Left ventricle myocardium inferior (tissue), 1 donor: ENCODE data around the gene CORO6. TPM values are rescaled to one million over a fixed set of nuclear protein-coding genes. Genes with fewer than 3 reads are reported as not detected.

Experiments
- DNase-seq: peaks from one replicate; pipeline ENCODE4 v3.0.0-alpha.2; 2020
- H3K27ac ChIP-seq: fragments of 200-600 bp; replicated peaks from 2 replicates; pipeline ENCODE4 v1.8.0; 2021
- H3K27me3 ChIP-seq: fragments of 200-600 bp; 2 replicates; pipeline ENCODE4 v1.8.0; 2021; ENCODE audit warnings: low read depth
- H3K36me3 ChIP-seq: fragments of 200-600 bp; 2 replicates; pipeline ENCODE4 v1.8.0; 2021
- H3K4me1 ChIP-seq: fragments of 200-600 bp; 2 replicates; pipeline ENCODE4 v1.8.0; 2021
- H3K4me3 ChIP-seq: fragments of 200-600 bp; 2 replicates; pipeline ENCODE4 v1.8.0; 2021; ENCODE audit warnings: mild to moderate bottlenecking, moderate library complexity
- H3K9me3 ChIP-seq: fragments of 200-600 bp; replicated peaks from 2 replicates; pipeline ENCODE4 v1.8.0; 2021
- CTCF ChIP-seq: fragments of 200-600 bp; IDR thresholded peaks from 2 replicates; pipeline ENCODE4 v1.8.0; 2021; ENCODE audit warnings: antibody characterized with exemption, mild to moderate bottlenecking, borderline replicate concordance
- intact Hi-C: fragments of 100-400 bp; cut with micrococcal nuclease; formaldehyde crosslinking; loops from one replicate; pipeline ENCODE4 v1.11.0; 2022
- total RNA-seq: library from RNA; stranded (reverse); fragmentation: NEBNext Ultra II Directional; extraction: Animal tissue kit (Norgen Biotek cat#: 25700); gene quantifications from one replicate; pipeline ENCODE4 v1.2.1, GENCODE V29; 2021
- donor health status: DM: no; HTN: yes; CAD: no; lungs with severe emphysema.

CORO6 gene
- total RNA-seq, 1 donor from 2014 or later: 101 TPM

- intact Hi-C loops: no loop called here
- no peak for DNase-seq
- Histone ChIP-seq H3K9me3 (no peaks in the 10 kb centered on the region), H3K27me3 (no peaks in the 10 kb centered on the region), H3K36me3 (peaks cover 9% of the 10 kb centered on the region), H3K4me3 (no peak overlapping the region), H3K4me1 (peaks cover 72% of the 10 kb centered on the region), H3K27ac (peak overlapping the region; percentile 60)
- TF ChIP-seq CTCF: no peak
Measured at GRCh38 chr17:29625037-29625750, 2.5 kb upstream of the CORO6 start.

GRCh38 chr17:29624586-29624985, 1.9 kb upstream of the CORO6 start:
- TF ChIP-seq CTCF: no peak
- H3K36me3 ChIP-seq: peaks cover 5% of the 10 kb centered on the region
- no peaks in the 10 kb centered on the region for H3K9me3 ChIP-seq
- no peak overlapping the region for H3K4me3 ChIP-seq
- intact Hi-C loops: no loop called here
- peak overlapping the region; percentile 60 for H3K27ac ChIP-seq
- no peaks in the 10 kb centered on the region for H3K27me3 ChIP-seq
- no peak for DNase-seq
- peaks cover 72% of the 10 kb centered on the region for H3K4me1 ChIP-seq

GRCh38 chr17:29623283-29623647, 553 bp upstream of the CORO6 start:
- Histone ChIP-seq H3K4me1 (peaks cover 72% of the 10 kb centered on the region), H3K4me3 (peak overlapping the region; percentile 73), H3K27ac (peak overlapping the region; percentile 87), H3K9me3 (no peaks in the 10 kb centered on the region), H3K27me3 (no peaks in the 10 kb centered on the region), H3K36me3 (no peaks in the 10 kb centered on the region)
- intact Hi-C loops: no loop called here
- DNase-seq: no peak
- no peak for TF ChIP-seq CTCF

- Histone ChIP-seq H3K4me1 (peaks cover 77% of the 10 kb centered on the region), H3K4me3 (peak overlapping the region; percentile 73), H3K27ac (peak overlapping the region; percentile 87), H3K36me3 (no peaks in the 10 kb centered on the region), H3K27me3 (no peaks in the 10 kb centered on the region), H3K9me3 (no peaks in the 10 kb centered on the region)
- TF ChIP-seq CTCF: no peak
- DNase-seq: no peak
- intact Hi-C loops: no loop called here
Measured at GRCh38 chr17:29621751-29622194, 939 bp downstream of the CORO6 start.

GRCh38 chr17:29620779-29621500, 1.8 kb downstream of the CORO6 start:
- H3K36me3 ChIP-seq: no peaks in the 10 kb centered on the region
- no peaks in the 10 kb centered on the region for H3K9me3 ChIP-seq
- H3K27ac ChIP-seq: peak overlapping the region; percentile 87
- DNase-seq: no peak
- no peak for TF ChIP-seq CTCF
- H3K27me3 ChIP-seq: no peaks in the 10 kb centered on the region
- peak overlapping the region; percentile 73 for H3K4me3 ChIP-seq
- intact Hi-C loops: no loop called here
- H3K4me1 ChIP-seq: peaks cover 85% of the 10 kb centered on the region
